Mesendoderm (in vitro differentiated cells): Measurements from ENCODE around the gene KDM4B.

Experiments used
- DNase-seq: peaks from one replicate; pipeline ENCODE4 v3.0.0; 2013
- H2AK5ac ChIP-seq: 2 replicates; pipeline ENCODE4 v1.6.1; 2013; ENCODE audit warnings: low read length, inconsistent platforms
- H2BK120ac ChIP-seq: 2 replicates; pipeline ENCODE4 v1.6.1; 2013; ENCODE audit warnings: low read depth, mild to moderate bottlenecking, low read length, moderate library complexity, mixed read lengths
- H2BK15ac ChIP-seq: replicated peaks from 2 replicates; pipeline ENCODE4 v1.6.1; 2013; ENCODE audit warnings: low read depth, mild to moderate bottlenecking, moderate library complexity
- H2BK5ac ChIP-seq: 2 replicates; pipeline ENCODE4 v1.6.1; 2013; ENCODE audit warnings: low read length, inconsistent platforms
- H3K18ac ChIP-seq: 2 replicates; pipeline ENCODE4 v1.6.1; 2013; ENCODE audit warnings: mild to moderate bottlenecking, low read length, mixed read lengths
- H3K23ac ChIP-seq: one replicate; pipeline ENCODE4 v1.6.1; 2013; ENCODE audit warnings: low read length
- H3K27ac ChIP-seq: 2 replicates; pipeline ENCODE4 v1.5.1; 2013; ENCODE audit warnings: low read depth, mild to moderate bottlenecking, inconsistent platforms, low read length, moderate library complexity
- H3K27me3 ChIP-seq: 2 replicates; pipeline ENCODE4 v1.6.1; 2013; ENCODE audit warnings: low read length, control low read depth, mild to moderate bottlenecking, inconsistent platforms; ENCODE audit not compliant: insufficient read depth, poor library complexity
- H3K36me3 ChIP-seq: 2 replicates; pipeline ENCODE4 v1.6.1; 2013; ENCODE audit warnings: low read length, inconsistent platforms; ENCODE audit not compliant: control insufficient read depth, insufficient read depth
- H3K4ac ChIP-seq: one replicate; pipeline ENCODE4 v1.6.1; 2013; ENCODE audit warnings: low read depth, mild to moderate bottlenecking, low read length, moderate library complexity
- H3K4me1 ChIP-seq: 2 replicates; pipeline ENCODE4 v1.6.1; 2013; ENCODE audit warnings: low read depth, low read length, inconsistent platforms; ENCODE audit not compliant: control insufficient read depth
- H3K4me2 ChIP-seq: 2 replicates; pipeline ENCODE4 v1.6.1; 2013; ENCODE audit warnings: low read length
- H3K4me3 ChIP-seq: 2 replicates; pipeline ENCODE4 v1.5.1; 2013; ENCODE audit warnings: mild to moderate bottlenecking, low read length
- H3K56ac ChIP-seq: one replicate; pipeline ENCODE4 v1.6.1; 2013; ENCODE audit warnings: low read length
- H3K79me1 ChIP-seq: 2 replicates; pipeline ENCODE4 v1.6.1; 2013; ENCODE audit warnings: low read length, inconsistent platforms
- H3K79me2 ChIP-seq: 2 replicates; pipeline ENCODE4 v1.6.1; 2013; ENCODE audit warnings: mild to moderate bottlenecking, low read length; ENCODE audit not compliant: control insufficient read depth, insufficient read depth
- H3K9ac ChIP-seq: 2 replicates; pipeline ENCODE4 v1.6.1; 2013; ENCODE audit warnings: low read length, inconsistent platforms
- H4K5ac ChIP-seq: one replicate; pipeline ENCODE4 v1.6.1; 2013; ENCODE audit warnings: low read length
- H4K8ac ChIP-seq: one replicate; pipeline ENCODE4 v1.6.1; 2013; ENCODE audit warnings: low read depth, mild to moderate bottlenecking, control low read depth, low read length, moderate library complexity
- WGBS: extraction: QIAGEN DNeasy Blood & Tissue Kit; methylation state at CpG from one replicate; pipeline ENCODE4 v1.1.7; 2013; ENCODE audit warnings: low lambda C conversion rate, missing lambda C conversion rate; ENCODE audit not compliant: insufficient coverage; ENCODE audit errors: extremely low coverage; 5-methylcytosine and 5-hydroxymethylcytosine counted together

The KDM4B gene

DNA sequence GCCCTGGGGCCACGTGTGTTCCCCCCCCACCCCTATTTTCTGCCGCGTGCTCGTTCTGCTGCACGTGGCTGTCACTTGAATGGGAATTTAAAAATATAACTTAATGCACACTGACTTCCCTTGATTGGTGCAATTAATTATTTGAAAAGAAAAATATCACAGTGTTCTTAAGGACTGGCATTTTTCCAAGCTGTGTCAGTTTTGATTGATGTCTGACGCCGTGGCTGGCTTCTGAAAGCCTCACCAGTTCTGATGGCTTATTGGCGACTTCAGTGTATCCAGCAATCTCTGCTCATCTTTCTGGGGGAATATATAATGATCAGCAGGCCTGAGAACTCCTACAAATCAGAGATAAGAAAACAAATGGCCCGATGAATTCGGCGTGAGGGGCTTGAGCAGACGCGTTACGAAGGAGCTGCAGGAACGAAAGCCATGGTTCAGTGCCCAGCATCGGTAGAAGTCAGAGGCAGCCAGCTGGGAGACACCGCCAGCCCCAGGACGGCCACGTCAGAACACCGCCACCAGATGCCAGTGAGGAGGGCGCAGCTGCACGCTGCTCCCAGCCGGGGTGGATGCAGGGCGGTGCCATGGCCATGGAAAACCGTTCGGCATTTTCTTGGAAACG is 111.2 kb downstream of the KDM4B start:
- DNase-seq = no peak
- Histone ChIP-seq H2BK5ac (no peak overlapping the region), H3K23ac (no peak overlapping the region), H3K18ac (no peak overlapping the region), H3K79me1 (no peaks in the 10 kb centered on the region), H4K8ac (no peak overlapping the region), H3K56ac (no peak overlapping the region), H2AK5ac (no peak overlapping the region), H3K4me2 (no peak overlapping the region), H2BK120ac (no peak overlapping the region), H3K9ac (no peak overlapping the region), H3K27me3 (no peaks in the 10 kb centered on the region), H3K36me3 (no peaks in the 10 kb centered on the region), H3K4me3 (no peak overlapping the region), H4K5ac (no peak overlapping the region), H3K4ac (no peak overlapping the region), H2BK15ac (no peak overlapping the region), H3K27ac (no peak overlapping the region), H3K4me1 (no peaks in the 10 kb centered on the region), H3K79me2 (no peaks in the 10 kb centered on the region)
- WGBS = no CpG with 5 or more reads among the region's 27 CpGs

GRCh38 chr19:5080809-5081208 is 111.9 kb downstream of the KDM4B start:
- H2AK5ac ChIP-seq = no peak overlapping the region
- H3K4me3 ChIP-seq = no peak overlapping the region
- H3K27me3 ChIP-seq = no peaks in the 10 kb centered on the region
- no peak overlapping the region for H4K5ac ChIP-seq
- H3K9ac ChIP-seq = no peak overlapping the region
- H3K27ac ChIP-seq = no peak overlapping the region
- H3K56ac ChIP-seq = no peak overlapping the region
- no peak overlapping the region for H3K18ac ChIP-seq
- no peak overlapping the region for H2BK5ac ChIP-seq
- DNase-seq = no peak
- H2BK120ac ChIP-seq = no peak overlapping the region
- H3K36me3 ChIP-seq = no peaks in the 10 kb centered on the region
- no peaks in the 10 kb centered on the region for H3K4me1 ChIP-seq
- no peak overlapping the region for H2BK15ac ChIP-seq
- H3K79me1 ChIP-seq = no peaks in the 10 kb centered on the region
- no peak overlapping the region for H3K4me2 ChIP-seq
- H3K79me2 ChIP-seq = no peaks in the 10 kb centered on the region
- H3K4ac ChIP-seq = no peak overlapping the region
- no peak overlapping the region for H4K8ac ChIP-seq
- no peak overlapping the region for H3K23ac ChIP-seq
- no CpG with 5 or more reads among the region's 19 CpGs for WGBS

GRCh38 chr19:5081443-5082161 is 112.7 kb downstream of the KDM4B start:
- Histone ChIP-seq H3K36me3 (no peaks in the 10 kb centered on the region), H3K4ac (no peak overlapping the region), H4K5ac (no peak overlapping the region), H2AK5ac (no peak overlapping the region), H3K4me1 (no peaks in the 10 kb centered on the region), H3K23ac (no peak overlapping the region), H2BK5ac (no peak overlapping the region), H3K56ac (no peak overlapping the region), H3K79me2 (no peaks in the 10 kb centered on the region), H4K8ac (no peak overlapping the region), H3K9ac (no peak overlapping the region), H2BK120ac (no peak overlapping the region), H3K27ac (no peak overlapping the region), H3K79me1 (no peaks in the 10 kb centered on the region), H3K18ac (no peak overlapping the region), H3K4me2 (no peak overlapping the region), H3K4me3 (no peak overlapping the region), H3K27me3 (no peaks in the 10 kb centered on the region), H2BK15ac (no peak overlapping the region)
- WGBS = no CpG with 5 or more reads among the region's 28 CpGs
- DNase-seq = no peak

- no peak overlapping the region for H2BK5ac ChIP-seq
- H3K79me2 ChIP-seq = no peaks in the 10 kb centered on the region
- H2AK5ac ChIP-seq = no peak overlapping the region
- H3K4me3 ChIP-seq = no peak overlapping the region
- DNase-seq = peak; percentile 34
- no CpG with 5 or more reads among the region's 13 CpGs for WGBS
- H3K4ac ChIP-seq = no peak overlapping the region
- H3K27me3 ChIP-seq = no peaks in the 10 kb centered on the region
- H4K5ac ChIP-seq = no peak overlapping the region
- H3K56ac ChIP-seq = no peak overlapping the region
- no peaks in the 10 kb centered on the region for H3K79me1 ChIP-seq
- H3K9ac ChIP-seq = no peak overlapping the region
- no peak overlapping the region for H2BK120ac ChIP-seq
- H3K4me2 ChIP-seq = no peak overlapping the region
- no peaks in the 10 kb centered on the region for H3K4me1 ChIP-seq
- H4K8ac ChIP-seq = no peak overlapping the region
- H3K18ac ChIP-seq = no peak overlapping the region
- H2BK15ac ChIP-seq = no peak overlapping the region
- H3K27ac ChIP-seq = no peak overlapping the region
- no peaks in the 10 kb centered on the region for H3K36me3 ChIP-seq
- H3K23ac ChIP-seq = no peak overlapping the region
Observed at GRCh38 chr19:5083547-5083965, 114.6 kb downstream of the KDM4B start.

GRCh38 chr19:5085566-5085965 is 116.7 kb downstream of the KDM4B start:
- Histone ChIP-seq H2BK120ac (no peak overlapping the region), H2AK5ac (no peak overlapping the region), H3K79me1 (no peaks in the 10 kb centered on the region), H4K5ac (no peak overlapping the region), H3K56ac (no peak overlapping the region), H3K23ac (no peak overlapping the region), H2BK15ac (no peak overlapping the region), H3K4me3 (no peak overlapping the region), H3K79me2 (no peaks in the 10 kb centered on the region), H4K8ac (no peak overlapping the region), H2BK5ac (no peak overlapping the region), H3K4ac (no peak overlapping the region), H3K18ac (no peak overlapping the region), H3K9ac (no peak overlapping the region), H3K4me1 (no peaks in the 10 kb centered on the region), H3K27me3 (no peaks in the 10 kb centered on the region), H3K36me3 (no peaks in the 10 kb centered on the region), H3K4me2 (no peak overlapping the region), H3K27ac (no peak overlapping the region)
- no CpG with 5 or more reads among the region's 20 CpGs for WGBS
- no peak for DNase-seq
